ENCODE data around the gene ABCC5.

- TF ChIP-seq POLR2A (IDR thresholded peaks at IDR 0.05) = no peak
- no peak for TF ChIP-seq EP300 (IDR thresholded peaks at IDR 0.05)
- no peak for TF ChIP-seq CTCF (IDR thresholded peaks at IDR 0.05)
These were observed 58.9 kb downstream of the ABCC5 start for GRCh38 chr3:183958775-183959174.
